IMR-90 (cell line): Measurements from ENCODE around the gene TSR3. TPM values are rescaled to one million over a fixed set of nuclear protein-coding genes. Genes with fewer than 3 reads are reported as not detected.

Experiments
- ATAC-seq: fragments of 200-7000 bp; cut with Tn5 transposase; 2 replicates; pipeline ENCODE4 v1.9.1; 2020; ENCODE audit warnings: low read depth, mild to moderate bottlenecking, moderate library complexity
- BruUV-seq: library from RNA; stranded (reverse); fragments of 400-500 nt; replicated peaks from 2 replicates; lab custom pipeline; 2021; lab: Mats Ljungman, UMichigan
- CTCF ChIA-PET: fragments of 300-600 bp; formaldehyde crosslinking; extraction: SDS; loops from one replicate; lab custom pipeline; 2021; ENCODE audit warnings: antibody characterized with exemption; lab: Yijun Ruan, JAX
- POLR2A ChIA-PET: fragments of 300-600 bp; sonication (Branson Sonifier 250); formaldehyde crosslinking; loops from one replicate; lab custom pipeline; 2022; ENCODE audit warnings: antibody characterized with exemption; ENCODE audit not compliant: unreplicated experiment; lab: Charles Lee
- DNase-seq: peaks from one replicate; pipeline ENCODE4 v3.0.0; 2013
- H2AFZ ChIP-seq: replicated peaks from 2 replicates; pipeline ENCODE3; 2013; ENCODE audit warnings: low read length, mild to moderate bottlenecking; ENCODE audit not compliant: poor library complexity
- H2AK5ac ChIP-seq: 2 replicates; pipeline ENCODE4 v1.6.1; 2013; ENCODE audit warnings: low read depth, low read length, inconsistent platforms
- H2AK9ac ChIP-seq: replicated peaks from 2 replicates; pipeline ENCODE3; 2013; ENCODE audit warnings: mild to moderate bottlenecking, low read depth, low read length, moderate library complexity; ENCODE audit not compliant: poor library complexity
- H2BK120ac ChIP-seq: 2 replicates; pipeline ENCODE4 v1.6.1; 2013; ENCODE audit warnings: low read depth, low read length, inconsistent platforms
- H2BK15ac ChIP-seq: 3 replicates; pipeline ENCODE4 v1.6.1; 2013; ENCODE audit warnings: low read depth, low read length, inconsistent platforms
- H2BK20ac ChIP-seq: 2 replicates; pipeline ENCODE4 v1.6.1; 2013; ENCODE audit warnings: low read depth, mild to moderate bottlenecking, inconsistent platforms, low read length, moderate library complexity
- H2BK5ac ChIP-seq: 2 replicates; pipeline ENCODE4 v1.6.1; 2013; ENCODE audit warnings: mild to moderate bottlenecking, low read depth, low read length, inconsistent platforms; ENCODE audit not compliant: poor library complexity, severe bottlenecking
- H3K14ac ChIP-seq: replicated peaks from 2 replicates; pipeline ENCODE4 v1.6.1; 2013; ENCODE audit warnings: low read depth, low read length, inconsistent platforms
- H3K18ac ChIP-seq: 2 replicates; pipeline ENCODE4 v1.6.1; 2013; ENCODE audit warnings: low read depth, low read length, control low read depth
- H3K23ac ChIP-seq: 2 replicates; pipeline ENCODE4 v1.6.1; 2013; ENCODE audit warnings: low read depth, low read length, inconsistent platforms
- H3K27ac ChIP-seq: 2 replicates; pipeline ENCODE4 v1.5.1; 2013; ENCODE audit warnings: mild to moderate bottlenecking, control low read depth, low read length; ENCODE audit not compliant: insufficient read depth
- H3K27me3 ChIP-seq: 2 replicates; pipeline ENCODE4 v1.6.1; 2013; ENCODE audit warnings: low read length; ENCODE audit not compliant: control insufficient read depth, insufficient read depth
- H3K36me3 ChIP-seq: 2 replicates; pipeline ENCODE4 v1.6.1; 2013; ENCODE audit warnings: low read length, mixed read lengths; ENCODE audit not compliant: control insufficient read depth, insufficient read depth
- H3K4ac ChIP-seq: 2 replicates; pipeline ENCODE4 v1.6.1; 2013; ENCODE audit warnings: low read depth, low read length, inconsistent platforms
- H3K4me1 ChIP-seq: 2 replicates; pipeline ENCODE4 v1.6.1; 2013; ENCODE audit warnings: low read length, mixed read lengths; ENCODE audit not compliant: control insufficient read depth, insufficient read depth
- H3K4me2 ChIP-seq: 2 replicates; pipeline ENCODE4 v1.6.1; 2013; ENCODE audit warnings: low read depth, mild to moderate bottlenecking, control low read depth, low read length, moderate library complexity
- H3K4me3 ChIP-seq: 2 replicates; pipeline ENCODE4 v1.5.1; 2013; ENCODE audit warnings: low read depth, mild to moderate bottlenecking, control low read depth, low read length, moderate library complexity; ENCODE audit not compliant: insufficient read depth
- H3K56ac ChIP-seq: 2 replicates; pipeline ENCODE4 v1.6.1; 2013; ENCODE audit warnings: low read length, inconsistent platforms; ENCODE audit not compliant: insufficient read depth; ENCODE audit errors: extremely low read depth
- H3K79me1 ChIP-seq, 2 experiments: 2 replicates each; pipeline ENCODE4 v1.6.1; 2013; ENCODE audit warnings: low read length in 2 of 2, inconsistent platforms in 1 of 2, low read depth in 1 of 2
- H3K9ac ChIP-seq: 2 replicates; pipeline ENCODE4 v1.6.1; 2013; ENCODE audit warnings: low read depth, low read length, control low read depth
- H3K9me1 ChIP-seq: 2 replicates; pipeline ENCODE4 v1.6.1; 2013; ENCODE audit warnings: low read length, inconsistent platforms; ENCODE audit not compliant: insufficient read depth
- H3K9me3 ChIP-seq: 2 replicates; pipeline ENCODE4 v1.6.1; 2013; ENCODE audit warnings: low read length; ENCODE audit not compliant: control insufficient read depth, insufficient read depth
- H4K20me1 ChIP-seq: 2 replicates; pipeline ENCODE4 v1.6.1; 2013; ENCODE audit warnings: low read length, inconsistent platforms; ENCODE audit not compliant: insufficient read depth
- H4K5ac ChIP-seq: 2 replicates; pipeline ENCODE4 v1.6.1; 2013; ENCODE audit warnings: mild to moderate bottlenecking, low read depth, low read length, control low read depth
- H4K8ac ChIP-seq, 2 experiments: 2 replicates each; pipeline ENCODE4 v1.6.1; 2013; ENCODE audit warnings: low read depth in 2 of 2, low read length in 2 of 2, control low read depth in 1 of 2, inconsistent platforms in 1 of 2
- H4K91ac ChIP-seq: 2 replicates; pipeline ENCODE4 v1.6.1; 2013; ENCODE audit warnings: low read depth, low read length, inconsistent platforms; ENCODE audit not compliant: insufficient read depth
- BHLHE40 ChIP-seq: fragments of 150-350 bp; IDR thresholded peaks from 2 replicates; pipeline ENCODE4 v1.6.1; 2016; ENCODE audit warnings: mild to moderate bottlenecking, low read depth, low read length
- CEBPB ChIP-seq: IDR thresholded peaks from 2 replicates; pipeline ENCODE4 v1.6.1; 2012; ENCODE audit warnings: low read depth, low read length, improper control_type of control experiment
- CHD1 ChIP-seq: IDR thresholded peaks from 2 replicates; pipeline ENCODE4 v1.6.1; 2012; ENCODE audit warnings: low read depth, low read length, improper control_type of control experiment
- CTCF ChIP-seq: conservative IDR thresholded peaks from 2 replicates; pipeline ENCODE4 v1.5.1; 2012; ENCODE audit warnings: mild to moderate bottlenecking, low read depth, low read length, improper control_type of control experiment
- ELK1 ChIP-seq: fragments of 150-350 bp; IDR thresholded peaks from 2 replicates; pipeline ENCODE4 v1.6.1; 2016; ENCODE audit warnings: low read depth, mild to moderate bottlenecking, low read length, moderate library complexity, borderline replicate concordance
- FOS ChIP-seq: fragments of 150-350 bp; IDR thresholded peaks from 2 replicates; pipeline ENCODE4 v1.6.1; 2016; ENCODE audit warnings: low read depth, low read length
- MAFK ChIP-seq: IDR thresholded peaks from 2 replicates; pipeline ENCODE4 v1.6.1; 2012; ENCODE audit warnings: low read depth, low read length, improper control_type of control experiment
- MAZ ChIP-seq: IDR thresholded peaks from 2 replicates; pipeline ENCODE4 v1.6.1; 2012; ENCODE audit warnings: low read depth, mild to moderate bottlenecking, low read length, improper control_type of control experiment, moderate library complexity, borderline replicate concordance
- MXI1 ChIP-seq: IDR thresholded peaks from 2 replicates; pipeline ENCODE4 v1.6.1; 2012; ENCODE audit warnings: low read depth, mild to moderate bottlenecking, low read length, moderate library complexity, borderline replicate concordance
- NFE2L2 ChIP-seq: fragments of 150-350 bp; IDR thresholded peaks from 2 replicates; pipeline ENCODE4 v1.6.1; 2016; ENCODE audit warnings: low read depth, mild to moderate bottlenecking, low read length
- POLR2A ChIP-seq: IDR thresholded peaks from 2 replicates; pipeline ENCODE4 v1.6.1; 2012; ENCODE audit warnings: mild to moderate bottlenecking, low read depth, low read length
- RAD21 ChIP-seq: IDR thresholded peaks from 2 replicates; pipeline ENCODE4 v1.6.1; 2012; ENCODE audit warnings: low read length, improper control_type of control experiment
- RCOR1 ChIP-seq: IDR thresholded peaks from 2 replicates; pipeline ENCODE4 v1.6.1; 2012; ENCODE audit warnings: mild to moderate bottlenecking, low read length, improper control_type of control experiment; ENCODE audit not compliant: insufficient replicate concordance
- RFX5 ChIP-seq: IDR thresholded peaks from 2 replicates; pipeline ENCODE4 v1.8.0; 2012; ENCODE audit warnings: low read depth, mild to moderate bottlenecking, low read length, moderate library complexity
- SMC3 ChIP-seq: fragments of 150-350 bp; IDR thresholded peaks from 2 replicates; pipeline ENCODE4 v1.6.1; 2016; ENCODE audit warnings: low read depth, mild to moderate bottlenecking, antibody characterized with exemption, low read length, moderate library complexity
- WGBS, 2 experiments: methylation state at CpG; one replicate each; pipeline versions ENCODE4 v1.1.5 to v1.1.7; 2013; ENCODE audit warnings: missing lambda C conversion rate in 2 of 2; ENCODE audit not compliant: insufficient read length in 1 of 2; ENCODE audit errors: extremely low coverage in 2 of 2; 5-methylcytosine and 5-hydroxymethylcytosine counted together
- dilution Hi-C: fragments of 300-500 bp; cut with HindIII; formaldehyde crosslinking; loops from one replicate; pipeline ENCODE4 v1.14.3; 2018; ENCODE audit warnings: low sequenced_read_pairs; ENCODE audit not compliant: unreplicated experiment
- in situ Hi-C: fragments of 300-500 bp; cut with MboI; formaldehyde crosslinking; loops from 3 replicates; pipeline ENCODE4 v1.14.3; 2019; ENCODE audit warnings: low sequenced_read_pairs, inconsistent platforms, mixed read lengths
- intact Hi-C: fragments of 100-400 bp; cut with micrococcal nuclease; formaldehyde crosslinking; loops from 2 replicates; pipeline ENCODE4 v1.10.0; 2022
- polyA plus RNA-seq, 3 experiments: library from polyadenylated mRNA; depleted of rRNA; stranded (reverse); fragments of >200 nt; gene quantifications; 2 replicates each; pipeline ENCODE4 v1.2.3, GENCODE V29; 2012; ENCODE audit warnings: low replicate concordance in 1 of 3
- total RNA-seq: library from RNA; depleted of rRNA; stranded (reverse); fragments of >200 nt; gene quantifications from 2 replicates; pipeline ENCODE4 v1.2.3, GENCODE V29; 2012

Gene TSR3
- total and polyA plus RNA-seq, 2 of the 4 experiments (the other 2 are of a cell fraction) = 38.0 to 52.9 TPM

GRCh38 chr16:1343428-1344242 is 8.0 kb downstream of the TSR3 start:
- Histone ChIP-seq H4K8ac (no peak overlapping the region), H3K36me3 (peaks cover 9% of the 10 kb centered on the region; the same call in 1 of the 2 replicates), H3K9ac (no peak overlapping the region), H4K5ac (no peak overlapping the region), H2BK120ac (no peak overlapping the region), H2AFZ (peak overlapping the region; percentile 72), H3K18ac (no peak overlapping the region), H3K23ac (no peak overlapping the region), H3K27me3 (no peaks in the 10 kb centered on the region), H3K79me1 (no peaks in the 10 kb centered on the region), H2AK9ac (no peak overlapping the region), H3K14ac (no peak overlapping the region), H2BK20ac (no peak overlapping the region), H2BK5ac (no peak overlapping the region), H2AK5ac (no peak overlapping the region), H3K56ac (no peak overlapping the region), H3K9me3 (no peaks in the 10 kb centered on the region), H3K4me1 (0 out of 2 replicates have a peak, but pooled peaks cover 2% of the 10 kb centered on the region), H3K27ac (no peak overlapping the region), H4K20me1 (no peaks in the 10 kb centered on the region), H3K4me2 (no peak overlapping the region), H4K91ac (no peak overlapping the region), H3K4me3 (no peak overlapping the region), H3K4ac (no peak overlapping the region), H2BK15ac (no peak overlapping the region), H3K9me1 (no peaks in the 10 kb centered on the region)
- no peak for DNase-seq
- intact Hi-C loops (no loop called here), dilution Hi-C loops (no loop called here), in situ Hi-C loops (no loop called here)
- BruUV-seq = no TSS peak
- no peak for ATAC-seq
- ChIA-PET POLR2A (no interaction called here), CTCF (interaction anchor here (1.6 kb wide), 1 partner anchor 20 kb away, joined by 3 read pairs; no protein-coding TSS in a partner anchor)
- WGBS, 2 experiments = 59% methylated on average over 30 of the region's 44 CpGs; no CpG with 5 or more reads in 1 of the 2 experiments
- no peak for TF ChIP-seq MAZ
- no peak for TF ChIP-seq CEBPB
- no peak for TF ChIP-seq CHD1
- no peak for TF ChIP-seq RFX5
- no peak for TF ChIP-seq ELK1
- no peak for TF ChIP-seq CTCF
- TF ChIP-seq BHLHE40 = no peak
- TF ChIP-seq POLR2A = no peak
- no peak for TF ChIP-seq FOS
- TF ChIP-seq MAFK = no peak
- TF ChIP-seq NFE2L2 = no peak
- TF ChIP-seq RAD21 = no peak
- no peak for TF ChIP-seq SMC3
- TF ChIP-seq MXI1 = no peak
- no peak for TF ChIP-seq RCOR1
